Hepatocyte (in vitro differentiated cells): ENCODE data around the gene WASHC2C. TPM values are rescaled to one million over a fixed set of nuclear protein-coding genes. Genes with fewer than 3 reads are reported as not detected.
"Not testable (repeated sequence)": the region's sequence is repeated elsewhere in the genome, so short reads cannot be mapped to it uniquely, and the experiment has no call there.

Source experiments
- DNase-seq: peaks from one replicate; pipeline ENCODE4 v3.0.0-alpha.2; 2016; ENCODE audit warnings: low spot score
- H2AFZ ChIP-seq: fragments of 200-600 bp; sonication (generic); 2 replicates; pipeline ENCODE4 v1.6.0; 2016; ENCODE audit warnings: antibody characterized with exemption, mild to moderate bottlenecking
- H3K27ac ChIP-seq: fragments of 200-600 bp; sonication (generic); 2 replicates; pipeline ENCODE4 v1.5.1; 2016; ENCODE audit warnings: mild to moderate bottlenecking
- H3K27me3 ChIP-seq: fragments of 200-600 bp; sonication (generic); 2 replicates; pipeline ENCODE4 v1.6.1; 2016
- H3K36me3 ChIP-seq: fragments of 200-600 bp; sonication (generic); replicated peaks from 2 replicates; pipeline ENCODE4 v1.5.1; 2016; ENCODE audit warnings: low read depth; ENCODE audit not compliant: insufficient read depth
- H3K4me1 ChIP-seq: fragments of 200-600 bp; sonication (generic); 2 replicates; pipeline ENCODE4 v1.5.1; 2016; ENCODE audit warnings: mild to moderate bottlenecking, moderate library complexity; ENCODE audit not compliant: insufficient read depth
- H3K4me2 ChIP-seq: fragments of 200-600 bp; sonication (generic); 2 replicates; pipeline ENCODE4 v1.6.0; 2016
- H3K4me3 ChIP-seq: fragments of 200-600 bp; sonication (generic); 2 replicates; pipeline ENCODE4 v1.5.1; 2016; ENCODE audit warnings: mild to moderate bottlenecking
- H3K79me2 ChIP-seq: fragments of 200-600 bp; sonication (generic); 2 replicates; pipeline ENCODE4 v1.6.0; 2017; ENCODE audit warnings: mild to moderate bottlenecking
- H3K9me2 ChIP-seq: fragments of 200-600 bp; sonication (generic); replicated peaks from 2 replicates; pipeline ENCODE4 v1.6.0; 2017; ENCODE audit warnings: mild to moderate bottlenecking; ENCODE audit not compliant: insufficient read depth
- H3K9me3 ChIP-seq: fragments of 200-600 bp; sonication (generic); 2 replicates; pipeline ENCODE4 v1.5.1; 2016; ENCODE audit warnings: low read depth, mild to moderate bottlenecking
- H4K20me1 ChIP-seq: fragments of 200-600 bp; sonication (generic); 2 replicates; pipeline ENCODE4 v1.6.0; 2016; ENCODE audit warnings: mild to moderate bottlenecking; ENCODE audit not compliant: insufficient read depth, poor library complexity, severe bottlenecking
- CTCF ChIP-seq: fragments of 200-600 bp; sonication (generic); IDR thresholded peaks from 2 replicates; pipeline ENCODE4 v1.5.1; 2016; ENCODE audit warnings: antibody characterized with exemption, mild to moderate bottlenecking; ENCODE audit not compliant: poor library complexity
- EZH2 ChIP-seq: fragments of 200-600 bp; sonication (generic); IDR thresholded peaks from 2 replicates; pipeline ENCODE4 v1.6.1; 2016; ENCODE audit warnings: antibody characterized with exemption, mild to moderate bottlenecking, borderline replicate concordance
- EZH2phosphoT487 ChIP-seq: fragments of 200-600 bp; sonication (generic); IDR thresholded peaks from one replicate; pipeline ENCODE4 v1.6.1; 2018; ENCODE audit warnings: antibody characterized with exemption, mild to moderate bottlenecking, low read depth, moderate library complexity; ENCODE audit not compliant: unreplicated experiment, severe bottlenecking
- WGBS: methylation state at CpG from one replicate; pipeline ENCODE4 v1.1.6; 2016; ENCODE audit warnings: low lambda C conversion rate; ENCODE audit errors: missing lambda C conversion rate; 5-methylcytosine and 5-hydroxymethylcytosine counted together
- polyA plus RNA-seq: library from polyadenylated mRNA; unstranded; fragments of >200 nt; fragmentation: Nextera tagmentation; extraction: Ambion mirVana; gene quantifications from 2 replicates; pipeline ENCODE4 v1.2.1, GENCODE V29; 2016
- small RNA-seq: library from RNA; depleted of rRNA; stranded (forward); fragments of <200 nt; gene quantifications from one replicate; pipeline ENCODE3, GENCODE V24; 2014
- total RNA-seq: library from RNA; depleted of rRNA; stranded (reverse); fragments of >200 nt; gene quantifications from 2 replicates; pipeline ENCODE4 v1.2.3, GENCODE V29; 2014

The WASHC2C gene
- total and polyA plus RNA-seq, 2 experiments from 2014 or later, result 27.0 to 37.1 TPM

GRCh38 chr10:45817912-45818311 is 90.8 kb downstream of the WASHC2C start:
- Histone ChIP-seq H3K9me3 (no peaks in the 10 kb centered on the region), H3K4me3 (no peak overlapping the region), H3K4me1 (no peaks in the 10 kb centered on the region), H3K4me2 (no peak overlapping the region), H3K27me3 (no peaks in the 10 kb centered on the region), H3K9me2 (no peaks in the 10 kb centered on the region), H3K36me3 (no peaks in the 10 kb centered on the region), H3K79me2 (no peaks in the 10 kb centered on the region), H4K20me1 (no peaks in the 10 kb centered on the region), H2AFZ (no peak overlapping the region), H3K27ac (no peak overlapping the region)
- WGBS, result 96% methylated on average over 3 of the region's 3 CpGs
- TF ChIP-seq EZH2phosphoT487 (no peak), EZH2 (no peak), CTCF (no peak)
- DNase-seq, result no peak

GRCh38 chr10:45819552-45819951 is 92.5 kb downstream of the WASHC2C start:
- no peak overlapping the region for H3K27ac ChIP-seq

GRCh38 chr10:45820107-45820830 is 93.2 kb downstream of the WASHC2C start:
- not testable (repeated sequence) for H3K4me3 ChIP-seq, H3K79me2 ChIP-seq, H3K9me2 ChIP-seq, H3K36me3 ChIP-seq, H2AFZ ChIP-seq, H3K27ac ChIP-seq, DNase-seq, H3K4me1 ChIP-seq, H3K27me3 ChIP-seq, H3K9me3 ChIP-seq, H3K4me2 ChIP-seq, H4K20me1 ChIP-seq
- WGBS, result 92% methylated on average over 6 of the region's 6 CpGs

More at GRCh38 chr10:45819552-45819951, 92.5 kb downstream of the WASHC2C start:
- H2AFZ ChIP-seq, result no peak overlapping the region
- 84% methylated on average over 9 of the region's 9 CpGs for WGBS
- no peak for DNase-seq
- no peaks in the 10 kb centered on the region for H3K4me1 ChIP-seq
- H3K9me2 ChIP-seq, result no peaks in the 10 kb centered on the region
- TF ChIP-seq EZH2phosphoT487 (no peak), EZH2 (no peak), CTCF (no peak)
- no peak overlapping the region for H3K4me2 ChIP-seq
- H3K4me3 ChIP-seq, result no peak overlapping the region
- no peaks in the 10 kb centered on the region for H3K36me3 ChIP-seq
- no peaks in the 10 kb centered on the region for H3K9me3 ChIP-seq
- H3K27me3 ChIP-seq, result no peaks in the 10 kb centered on the region
- no peaks in the 10 kb centered on the region for H4K20me1 ChIP-seq
- H3K79me2 ChIP-seq, result no peaks in the 10 kb centered on the region

GRCh38 chr10:45822918-45823317 is 95.9 kb downstream of the WASHC2C start:
- not testable (repeated sequence) for H3K36me3 ChIP-seq, H3K4me1 ChIP-seq, H3K27me3 ChIP-seq, H3K9me3 ChIP-seq, H3K27ac ChIP-seq, H3K79me2 ChIP-seq, H3K9me2 ChIP-seq, H4K20me1 ChIP-seq, H2AFZ ChIP-seq, H3K4me2 ChIP-seq, DNase-seq, H3K4me3 ChIP-seq
- 94% methylated on average over 1 of the region's 2 CpGs for WGBS

Small RNAs within 50 kb of the gene (small RNA-seq; reads per million reads assigned to genes)
- not detected for gene AC012044.1

Other genes starting within 250 kb of the WASHC2C start
- gene ZFAND4, start 54.5 kb upstream of the WASHC2C start, total RNA-seq, result 12.0 and 12.7 TPM in 2 replicates
- 4.9 and 8.6 TPM in 2 replicates for gene ZFAND4, start 54.5 kb upstream of the WASHC2C start, polyA plus RNA-seq
- gene AGAP4, start 120.2 kb downstream of the WASHC2C start, total RNA-seq, result 5.6 TPM in 2 replicates
- gene AGAP4, start 120.2 kb downstream of the WASHC2C start, polyA plus RNA-seq, result 6.4 and 7.9 TPM in 2 replicates
- 76.4 and 80.7 TPM in 2 replicates for gene TIMM23, start 245.2 kb downstream of the WASHC2C start, total RNA-seq
- 122 and 144 TPM in 2 replicates for gene TIMM23, start 245.2 kb downstream of the WASHC2C start, polyA plus RNA-seq